ENCODE data around the gene DMBX1. TPM values are rescaled to one million over a fixed set of nuclear protein-coding genes. Genes with fewer than 3 reads are reported as not detected.

The DMBX1 gene
- polyA plus RNA-seq, 1 of the 3 experiments (the other 2 are of a cell fraction): not detected

GRCh38 chr1:46491443-46492268, 2.0 kb downstream of the DMBX1 start:
- no peaks in the 10 kb centered on the region for H3K36me3 ChIP-seq (replicated peaks in 1 of 2; ENCODE audit: control insufficient read depth in 1 of 2, insufficient read depth in 2 of 2, low read length in 1 of 2)
- no peak overlapping the region for H3K4me2 ChIP-seq
- H3K27me3 ChIP-seq (ENCODE audit: insufficient read depth): peaks cover 59% of the 10 kb centered on the region
- no peaks in the 10 kb centered on the region for H3K79me2 ChIP-seq (ENCODE audit: insufficient read depth)
- no peaks in the 10 kb centered on the region for H3K9me3 ChIP-seq
- no peak overlapping the region for H3K4me3 ChIP-seq (ENCODE audit: low read depth in 2 of 2, low read length in 1 of 2)
- WGBS (ENCODE audit: low lambda C conversion rate): 48% methylated on average over 19 of the region's 25 CpGs
- H3K4me1 ChIP-seq (ENCODE audit: control insufficient read depth in 1 of 2, insufficient read depth in 2 of 2, low read depth in 1 of 2, low read length in 1 of 2): peaks cover 0 to 5% of the 10 kb centered on the region in 2 experiments; a peak in 1 of 4 replicates
- H3K27ac ChIP-seq (ENCODE audit: low read depth in 2 of 2, low read length in 1 of 2): no peak overlapping the region
- TF ChIP-seq USF2 (IDR thresholded peaks at IDR 0.05; ENCODE audit: borderline replicate concordance, low read depth, low read length): no peak
- TF ChIP-seq USF1 (IDR thresholded peaks at IDR 0.05; ENCODE audit: borderline replicate concordance, low read depth): no peak
- no peak for TF ChIP-seq REST (IDR thresholded peaks at IDR 0.05; ENCODE audit: low read depth, low read length)
- no peak for TF ChIP-seq RXRA (IDR thresholded peaks at IDR 0.05; ENCODE audit: borderline replicate concordance, low read depth)
- TF ChIP-seq FOSL2 (IDR thresholded peaks at IDR 0.05; ENCODE audit: borderline replicate concordance, low read depth): no peak
- TF ChIP-seq RCOR1 (IDR thresholded peaks at IDR 0.05; ENCODE audit: low read length): no peak
- no peak for TF ChIP-seq NFIC (IDR thresholded peaks at IDR 0.05; ENCODE audit: borderline replicate concordance)
- no peak for TF ChIP-seq RFX5 (IDR thresholded peaks at IDR 0.05; ENCODE audit: low read length)
- TF ChIP-seq ELF1 (IDR thresholded peaks at IDR 0.05): no peak
- no peak for TF ChIP-seq CHD2 (IDR thresholded peaks at IDR 0.05; ENCODE audit: low read length, partially characterized antibody)
- TF ChIP-seq IRF3 (IDR thresholded peaks at IDR 0.05; ENCODE audit: low read depth, low read length): no peak
- no peak for TF ChIP-seq FOXM1 (IDR thresholded peaks at IDR 0.05; ENCODE audit: low read depth)
- no peak for TF ChIP-seq RAD21 (IDR thresholded peaks at IDR 0.05; ENCODE audit: low read length)
- TF ChIP-seq POLR2AphosphoS5 (IDR thresholded peaks at IDR 0.05; ENCODE audit: low read depth, low read length): no peak
- no peak for TF ChIP-seq EZH2phosphoT487 (IDR thresholded peaks at IDR 0.05; ENCODE audit: borderline replicate concordance, low read depth)
- TF ChIP-seq GABPA (IDR thresholded peaks at IDR 0.05; ENCODE audit: low read depth): no peak
- no peak for TF ChIP-seq FOXJ3 (CRISPR knock-in tag; IDR thresholded peaks at IDR 0.05)
- no peak for TF ChIP-seq CTCF (IDR thresholded peaks at IDR 0.05)
- TF ChIP-seq JUND (IDR thresholded peaks at IDR 0.05): no peak
- TF ChIP-seq GATA2 (CRISPR knock-in tag; IDR thresholded peaks at IDR 0.05): no peak
- H2AFZ ChIP-seq (ENCODE audit: low read depth): no peak overlapping the region
- 0 out of 2 replicates have a peak, but pooled peaks cover 7% of the 10 kb centered on the region for H4K20me1 ChIP-seq (ENCODE audit: insufficient read depth)
- POLR2A ChIA-PET: no interaction called here
- H3K9ac ChIP-seq: no peak overlapping the region
- H3F3A ChIP-seq (replicated peaks; ENCODE audit: insufficient read depth): no peaks in the 10 kb centered on the region
- no peak for DNase-seq
- CTCF ChIA-PET: interaction anchor here (0.5 to 5.1 kb wide), 8 partner anchors 14 to 660 kb away, joined by 3 to 28 read pairs (median 4); no protein-coding TSS in a partner anchor
- H3K9me2 ChIP-seq: no peaks in the 10 kb centered on the region
